ENCODE measurements around the gene ATP2B2. TPM values are rescaled to one million over a fixed set of nuclear protein-coding genes. Genes with fewer than 3 reads are reported as not detected.
A peak's percentile ranks its signal among the peaks of the same experiment; 100 is the strongest.

Gene ATP2B2
- polyA plus RNA-seq, 3 donors = not detected

- H3K79me2 ChIP-seq (ENCODE audit: insufficient read depth, low read length) = peaks cover 18% of the 10 kb centered on the region
- H3K4me3 Mint-ChIP-seq = no peak overlapping the region
- no peaks in the 10 kb centered on the region for H3K4me1 ChIP-seq (ENCODE audit: control insufficient read depth in 1 of 2, insufficient read depth in 2 of 2, low read length in 2 of 2)
- H3K27ac ChIP-seq (ENCODE audit: low read depth in 1 of 2, low read length in 2 of 2) = no peak overlapping the region
- H3K36me3 Mint-ChIP-seq = peaks cover 79 to 92% of the 10 kb centered on the region in 2 donors
- no peak overlapping the region for H3K27ac Mint-ChIP-seq
- no peak for DNase-seq
- WGBS (ENCODE audit: insufficient coverage) = 100% methylated on average over 5 of the region's 9 CpGs
- H2AFZ ChIP-seq (ENCODE audit: insufficient read depth, low read depth, low read length, poor library complexity, severe bottlenecking) = no peak overlapping the region
- no peak overlapping the region for H3K4me2 ChIP-seq (replicated peaks; ENCODE audit: extremely low read depth, low read length, poor library complexity, severe bottlenecking)
- intact Hi-C loops (cut with micrococcal nuclease) = no loop called here
- no peaks in the 10 kb centered on the region for H3K9me3 Mint-ChIP-seq
- no peaks in the 10 kb centered on the region for H3K9me3 ChIP-seq (replicated peaks in 1 of 2; ENCODE audit: control insufficient read depth in 1 of 2, insufficient read depth in 1 of 2, low read length in 2 of 2)
- peaks cover 84 to 97% of the 10 kb centered on the region in 2 donors for H3K36me3 ChIP-seq (replicated peaks in 1 of 2; ENCODE audit: control insufficient read depth in 1 of 2, insufficient read depth in 2 of 2, low read length in 2 of 2)
- no peaks in the 10 kb centered on the region for H3K27me3 Mint-ChIP-seq (ENCODE audit: low read depth in 3 of 3)
- no peak for TF ChIP-seq CTCF (IDR thresholded peaks at IDR 0.05)
- H3K27me3 ChIP-seq (ENCODE audit: control insufficient read depth in 2 of 2, insufficient read depth in 2 of 2, low read length in 2 of 2) = no peaks in the 10 kb centered on the region
- no peak overlapping the region for H3K4me3 ChIP-seq (replicated peaks in 1 of 3; ENCODE audit: low read depth in 2 of 3, low read length in 3 of 3)
- no peak overlapping the region for H3K9ac ChIP-seq (ENCODE audit: insufficient read depth, low read length, poor library complexity, severe bottlenecking)
- no peaks in the 10 kb centered on the region for H3K4me1 Mint-ChIP-seq
- H4K20me1 ChIP-seq (ENCODE audit: insufficient read depth, low read length) = peaks cover 6% of the 10 kb centered on the region
Measured at GRCh38 chr3:10303105-10303504, 202.3 kb downstream of the ATP2B2 start.

GRCh38 chr3:10300087-10300486 is 205.3 kb downstream of the ATP2B2 start:
- Histone ChIP-seq H3K27me3 (ENCODE audit: control insufficient read depth in 2 of 2, insufficient read depth in 2 of 2, low read length in 2 of 2) (no peaks in the 10 kb centered on the region), H2AFZ (ENCODE audit: insufficient read depth, low read depth, low read length, poor library complexity, severe bottlenecking) (no peak overlapping the region), H3K4me2 (replicated peaks; ENCODE audit: extremely low read depth, low read length, poor library complexity, severe bottlenecking) (no peak overlapping the region), H3K4me3 (replicated peaks in 1 of 3; ENCODE audit: low read depth in 2 of 3, low read length in 3 of 3) (no peak overlapping the region), H3K9me3 (replicated peaks in 1 of 2; ENCODE audit: control insufficient read depth in 1 of 2, insufficient read depth in 1 of 2, low read length in 2 of 2) (no peaks in the 10 kb centered on the region), H3K36me3 (replicated peaks in 1 of 2; ENCODE audit: control insufficient read depth in 1 of 2, insufficient read depth in 2 of 2, low read length in 2 of 2) (peaks cover 57 to 76% of the 10 kb centered on the region in 2 donors), H3K4me1 (ENCODE audit: control insufficient read depth in 1 of 2, insufficient read depth in 2 of 2, low read length in 2 of 2) (no peaks in the 10 kb centered on the region), H4K20me1 (ENCODE audit: insufficient read depth, low read length) (peaks cover 6% of the 10 kb centered on the region), H3K9ac (ENCODE audit: insufficient read depth, low read length, poor library complexity, severe bottlenecking) (no peak overlapping the region), H3K79me2 (ENCODE audit: insufficient read depth, low read length) (peaks cover 18% of the 10 kb centered on the region), H3K27ac (ENCODE audit: low read depth in 1 of 2, low read length in 2 of 2) (peak overlapping the region in 1 of 2 donors; percentile 60)
- no peak for TF ChIP-seq CTCF (IDR thresholded peaks at IDR 0.05)
- no peak for DNase-seq
- Mint-ChIP-seq H3K9me3 (no peaks in the 10 kb centered on the region), H3K36me3 (peaks cover 60 to 83% of the 10 kb centered on the region in 2 donors), H3K27me3 (ENCODE audit: low read depth in 3 of 3) (no peaks in the 10 kb centered on the region), H3K4me1 (peaks cover under 1% of the 10 kb centered on the region), H3K27ac (peak overlapping the region in 3 of 7 donors; percentile 19 to 66 (median 41)), H3K4me3 (no peak overlapping the region)
- intact Hi-C loops (cut with micrococcal nuclease) = no loop called here
- 94% methylated on average over 8 of the region's 9 CpGs for WGBS (ENCODE audit: insufficient coverage)
